ENCODE results near the gene LHFPL3. TPM values are rescaled to one million over a fixed set of nuclear protein-coding genes. Genes with fewer than 3 reads are reported as not detected.

The LHFPL3 gene
- total and polyA plus RNA-seq, 2 experiments from 2014 or later, result 0.24 TPM; not detected in 1

GRCh38 chr7:104723001-104723400, 394.6 kb downstream of the LHFPL3 start:
- no peaks in the 10 kb centered on the region for H3K79me2 ChIP-seq (replicated peaks; ENCODE audit: insufficient read depth)
- Mint-ChIP-seq H3K27ac (no peak overlapping the region), H3K36me3 (ENCODE audit: low read depth) (no peaks in the 10 kb centered on the region), H3K4me3 (no peak overlapping the region), H3K9me3 (no peaks in the 10 kb centered on the region; the same call in 2 of the 3 replicates), H3K4me1 (no peaks in the 10 kb centered on the region), H3K27me3 (ENCODE audit: insufficient read depth, low read depth, poor library complexity) (no peaks in the 10 kb centered on the region)
- no peaks in the 10 kb centered on the region for H3K27me3 ChIP-seq (ENCODE audit: insufficient read depth)
- no peak overlapping the region for H2AFZ ChIP-seq
- no peak overlapping the region for H3K4me2 ChIP-seq
- DNase-seq (ENCODE audit: low spot score) (no peak), ATAC-seq (no peak)
- H3K27ac ChIP-seq (ENCODE audit: low read depth), result no peak overlapping the region
- H3F3A ChIP-seq (replicated peaks; ENCODE audit: low read depth), result no peaks in the 10 kb centered on the region
- no peaks in the 10 kb centered on the region for H4K20me1 ChIP-seq (replicated peaks; ENCODE audit: insufficient read depth)
- no peak overlapping the region for H3K4me3 ChIP-seq
- H3K4me1 ChIP-seq (ENCODE audit: insufficient read depth), result no peaks in the 10 kb centered on the region
- no peaks in the 10 kb centered on the region for H3K36me3 ChIP-seq (ENCODE audit: insufficient read depth)
- TF ChIP-seq ZNF331 (CRISPR knock-in tag; IDR thresholded peaks at IDR 0.05; ENCODE audit: low read depth) (no peak), EZH2phosphoT487 (IDR thresholded peaks at IDR 0.05; ENCODE audit: unreplicated experiment) (no peak), CTCF (conservative IDR thresholded peaks at IDR 0.05; ENCODE audit: low read depth in 2 of 2) (no peak), POLR2AphosphoS5 (IDR thresholded peaks at IDR 0.05; ENCODE audit: low read depth) (no peak)
- H3K9me2 ChIP-seq (ENCODE audit: insufficient read depth), result no peaks in the 10 kb centered on the region

GRCh38 chr7:104758504-104758903, 430.1 kb downstream of the LHFPL3 start:
- Histone ChIP-seq H3F3A (replicated peaks; ENCODE audit: low read depth) (no peaks in the 10 kb centered on the region), H3K9me2 (ENCODE audit: insufficient read depth) (no peaks in the 10 kb centered on the region), H3K4me1 (ENCODE audit: insufficient read depth) (no peaks in the 10 kb centered on the region), H2AFZ (no peak overlapping the region), H3K27ac (ENCODE audit: low read depth) (no peak overlapping the region), H4K20me1 (replicated peaks; ENCODE audit: insufficient read depth) (no peaks in the 10 kb centered on the region), H3K4me2 (no peak overlapping the region), H3K4me3 (no peak overlapping the region), H3K79me2 (replicated peaks; ENCODE audit: insufficient read depth) (no peaks in the 10 kb centered on the region), H3K27me3 (ENCODE audit: insufficient read depth) (no peaks in the 10 kb centered on the region), H3K36me3 (ENCODE audit: insufficient read depth) (no peaks in the 10 kb centered on the region)
- ATAC-seq (no peak), DNase-seq (ENCODE audit: low spot score) (no peak)
- no peaks in the 10 kb centered on the region; the same call in 2 of the 3 replicates for H3K9me3 Mint-ChIP-seq
- no peak overlapping the region for H3K4me3 Mint-ChIP-seq
- H3K4me1 Mint-ChIP-seq, result no peaks in the 10 kb centered on the region
- H3K27me3 Mint-ChIP-seq (ENCODE audit: insufficient read depth, low read depth, poor library complexity), result no peaks in the 10 kb centered on the region
- TF ChIP-seq EZH2phosphoT487 (IDR thresholded peaks at IDR 0.05; ENCODE audit: unreplicated experiment), result no peak
- TF ChIP-seq ZNF462 (CRISPR knock-in tag; IDR thresholded peaks at IDR 0.05), result no peak
- no peak for TF ChIP-seq ZNF331 (CRISPR knock-in tag; IDR thresholded peaks at IDR 0.05; ENCODE audit: low read depth)
- no peak for TF ChIP-seq ZNF114 (CRISPR knock-in tag; IDR thresholded peaks at IDR 0.05)
- no peak for TF ChIP-seq JUNB (IDR thresholded peaks at IDR 0.05; ENCODE audit: unreplicated experiment)
- no peak for TF ChIP-seq STAT1 (IDR thresholded peaks at IDR 0.05; ENCODE audit: unreplicated experiment)
- no peak for TF ChIP-seq CREB1 (CRISPR knock-in tag; IDR thresholded peaks at IDR 0.05; ENCODE audit: low read depth)
- no peak for TF ChIP-seq CTCF (conservative IDR thresholded peaks at IDR 0.05; ENCODE audit: low read depth in 2 of 2)
- no peak for TF ChIP-seq NANOG (IDR thresholded peaks at IDR 0.05; ENCODE audit: borderline replicate concordance)
- no peak overlapping the region for H3K27ac Mint-ChIP-seq
- H3K36me3 Mint-ChIP-seq (ENCODE audit: low read depth), result no peaks in the 10 kb centered on the region
